ENCODE results near the gene DNAJB13. TPM values are rescaled to one million over a fixed set of nuclear protein-coding genes. Genes with fewer than 3 reads are reported as not detected.

Gene DNAJB13
- total and polyA plus RNA-seq, 2 of the 13 experiments (the other 11 are each of a cell fraction or from before 2014, with no cell fraction given): 2.3 TPM; not detected in 1

DNA sequence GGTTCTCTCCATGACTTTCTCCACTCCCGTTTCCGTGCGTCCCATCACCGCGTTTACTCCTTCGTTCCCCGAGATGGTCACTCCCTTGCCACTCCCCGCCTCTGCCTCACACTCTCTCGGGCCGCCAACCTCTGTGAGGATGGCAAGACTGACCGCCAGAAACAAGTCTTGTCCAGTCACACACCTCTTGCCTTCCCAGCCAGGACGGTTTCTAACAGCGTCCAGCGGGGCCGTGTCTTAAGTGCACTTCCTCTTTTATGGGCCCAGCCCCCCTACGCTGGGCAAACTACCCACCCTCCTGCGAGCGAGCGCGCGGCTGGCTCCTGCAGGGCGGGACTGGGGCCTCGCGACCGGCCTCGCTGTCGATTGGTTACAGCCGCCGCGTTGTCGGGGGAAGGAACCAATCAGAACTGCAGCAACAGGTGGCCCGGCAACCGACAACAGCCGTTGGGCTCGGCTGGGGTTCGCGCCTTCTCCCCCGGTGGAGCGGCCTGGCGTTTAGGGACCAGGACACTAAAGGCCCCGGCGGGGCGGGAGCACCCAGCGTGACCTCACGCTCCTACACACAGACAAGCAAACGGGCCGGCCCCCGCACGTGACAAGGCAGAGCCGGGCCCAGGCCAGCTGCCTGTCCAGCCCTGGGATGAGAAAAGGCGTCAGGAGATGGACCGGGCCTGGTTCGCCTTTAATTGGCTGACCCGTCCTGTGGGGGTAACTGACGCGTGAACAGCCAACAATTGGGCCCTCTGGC is 32.3 kb downstream of the DNAJB13 start (continued):
- TF ChIP-seq, protein P1, sequence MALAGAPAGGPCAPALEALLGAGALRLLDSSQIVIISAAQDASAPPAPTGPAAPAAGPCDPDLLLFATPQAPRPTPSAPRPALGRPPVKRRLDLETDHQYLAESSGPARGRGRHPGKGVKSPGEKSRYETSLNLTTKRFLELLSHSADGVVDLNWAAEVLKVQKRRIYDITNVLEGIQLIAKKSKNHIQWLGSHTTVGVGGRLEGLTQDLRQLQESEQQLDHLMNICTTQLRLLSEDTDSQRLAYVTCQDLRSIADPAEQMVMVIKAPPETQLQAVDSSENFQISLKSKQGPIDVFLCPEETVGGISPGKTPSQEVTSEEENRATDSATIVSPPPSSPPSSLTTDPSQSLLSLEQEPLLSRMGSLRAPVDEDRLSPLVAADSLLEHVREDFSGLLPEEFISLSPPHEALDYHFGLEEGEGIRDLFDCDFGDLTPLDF (CRISPR knock-in tag; IDR thresholded peaks at IDR 0.05): peak; percentile 99
- peak; percentile 79; the same call in 1 of the 2 replicates for TF ChIP-seq TOE1 (CRISPR knock-in tag; IDR thresholded peaks at IDR 0.05)
- peak; percentile 57; the same call in 1 of the 2 replicates for TF ChIP-seq ZBTB38 (CRISPR knock-in tag; IDR thresholded peaks at IDR 0.05)
- TF ChIP-seq CEBPB (IDR thresholded peaks at IDR 0.05; ENCODE audit: borderline replicate concordance, low read depth, low read length): no peak
- TF ChIP-seq ZNF337 (CRISPR knock-in tag; IDR thresholded peaks at IDR 0.05; ENCODE audit: borderline replicate concordance, low read depth): peak; percentile 78; the same call in 1 of the 2 replicates
- TF ChIP-seq, protein P2, sequence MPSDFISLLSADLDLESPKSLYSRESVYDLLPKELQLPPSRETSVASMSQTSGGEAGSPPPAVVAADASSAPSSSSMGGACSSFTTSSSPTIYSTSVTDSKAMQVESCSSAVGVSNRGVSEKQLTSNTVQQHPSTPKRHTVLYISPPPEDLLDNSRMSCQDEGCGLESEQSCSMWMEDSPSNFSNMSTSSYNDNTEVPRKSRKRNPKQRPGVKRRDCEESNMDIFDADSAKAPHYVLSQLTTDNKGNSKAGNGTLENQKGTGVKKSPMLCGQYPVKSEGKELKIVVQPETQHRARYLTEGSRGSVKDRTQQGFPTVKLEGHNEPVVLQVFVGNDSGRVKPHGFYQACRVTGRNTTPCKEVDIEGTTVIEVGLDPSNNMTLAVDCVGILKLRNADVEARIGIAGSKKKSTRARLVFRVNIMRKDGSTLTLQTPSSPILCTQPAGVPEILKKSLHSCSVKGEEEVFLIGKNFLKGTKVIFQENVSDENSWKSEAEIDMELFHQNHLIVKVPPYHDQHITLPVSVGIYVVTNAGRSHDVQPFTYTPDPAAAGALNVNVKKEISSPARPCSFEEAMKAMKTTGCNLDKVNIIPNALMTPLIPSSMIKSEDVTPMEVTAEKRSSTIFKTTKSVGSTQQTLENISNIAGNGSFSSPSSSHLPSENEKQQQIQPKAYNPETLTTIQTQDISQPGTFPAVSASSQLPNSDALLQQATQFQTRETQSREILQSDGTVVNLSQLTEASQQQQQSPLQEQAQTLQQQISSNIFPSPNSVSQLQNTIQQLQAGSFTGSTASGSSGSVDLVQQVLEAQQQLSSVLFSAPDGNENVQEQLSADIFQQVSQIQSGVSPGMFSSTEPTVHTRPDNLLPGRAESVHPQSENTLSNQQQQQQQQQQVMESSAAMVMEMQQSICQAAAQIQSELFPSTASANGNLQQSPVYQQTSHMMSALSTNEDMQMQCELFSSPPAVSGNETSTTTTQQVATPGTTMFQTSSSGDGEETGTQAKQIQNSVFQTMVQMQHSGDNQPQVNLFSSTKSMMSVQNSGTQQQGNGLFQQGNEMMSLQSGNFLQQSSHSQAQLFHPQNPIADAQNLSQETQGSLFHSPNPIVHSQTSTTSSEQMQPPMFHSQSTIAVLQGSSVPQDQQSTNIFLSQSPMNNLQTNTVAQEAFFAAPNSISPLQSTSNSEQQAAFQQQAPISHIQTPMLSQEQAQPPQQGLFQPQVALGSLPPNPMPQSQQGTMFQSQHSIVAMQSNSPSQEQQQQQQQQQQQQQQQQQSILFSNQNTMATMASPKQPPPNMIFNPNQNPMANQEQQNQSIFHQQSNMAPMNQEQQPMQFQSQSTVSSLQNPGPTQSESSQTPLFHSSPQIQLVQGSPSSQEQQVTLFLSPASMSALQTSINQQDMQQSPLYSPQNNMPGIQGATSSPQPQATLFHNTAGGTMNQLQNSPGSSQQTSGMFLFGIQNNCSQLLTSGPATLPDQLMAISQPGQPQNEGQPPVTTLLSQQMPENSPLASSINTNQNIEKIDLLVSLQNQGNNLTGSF (CRISPR knock-in tag; IDR thresholded peaks at IDR 0.05): peak; percentile 92; the same call in 1 of the 2 replicates
- peak; percentile 49; the same call in 1 of the 2 replicates for TF ChIP-seq ZNF772 (CRISPR knock-in tag; IDR thresholded peaks at IDR 0.05)
- TF ChIP-seq, protein P3, sequence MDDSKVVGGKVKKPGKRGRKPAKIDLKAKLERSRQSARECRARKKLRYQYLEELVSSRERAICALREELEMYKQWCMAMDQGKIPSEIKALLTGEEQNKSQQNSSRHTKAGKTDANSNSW (CRISPR knock-in tag; IDR thresholded peaks at IDR 0.05; ENCODE audit: borderline replicate concordance): peak; percentile 83; the same call in 1 of the 2 replicates
- TF ChIP-seq, protein P4, sequence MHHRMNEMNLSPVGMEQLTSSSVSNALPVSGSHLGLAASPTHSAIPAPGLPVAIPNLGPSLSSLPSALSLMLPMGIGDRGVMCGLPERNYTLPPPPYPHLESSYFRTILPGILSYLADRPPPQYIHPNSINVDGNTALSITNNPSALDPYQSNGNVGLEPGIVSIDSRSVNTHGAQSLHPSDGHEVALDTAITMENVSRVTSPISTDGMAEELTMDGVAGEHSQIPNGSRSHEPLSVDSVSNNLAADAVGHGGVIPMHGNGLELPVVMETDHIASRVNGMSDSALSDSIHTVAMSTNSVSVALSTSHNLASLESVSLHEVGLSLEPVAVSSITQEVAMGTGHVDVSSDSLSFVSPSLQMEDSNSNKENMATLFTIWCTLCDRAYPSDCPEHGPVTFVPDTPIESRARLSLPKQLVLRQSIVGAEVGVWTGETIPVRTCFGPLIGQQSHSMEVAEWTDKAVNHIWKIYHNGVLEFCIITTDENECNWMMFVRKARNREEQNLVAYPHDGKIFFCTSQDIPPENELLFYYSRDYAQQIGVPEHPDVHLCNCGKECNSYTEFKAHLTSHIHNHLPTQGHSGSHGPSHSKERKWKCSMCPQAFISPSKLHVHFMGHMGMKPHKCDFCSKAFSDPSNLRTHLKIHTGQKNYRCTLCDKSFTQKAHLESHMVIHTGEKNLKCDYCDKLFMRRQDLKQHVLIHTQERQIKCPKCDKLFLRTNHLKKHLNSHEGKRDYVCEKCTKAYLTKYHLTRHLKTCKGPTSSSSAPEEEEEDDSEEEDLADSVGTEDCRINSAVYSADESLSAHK (CRISPR knock-in tag; IDR thresholded peaks at IDR 0.05; ENCODE audit: borderline replicate concordance): no peak
- 0 out of 2 replicates have a peak, but pooled peaks have one; percentile 93 for TF ChIP-seq RFXANK (CRISPR knock-in tag; IDR thresholded peaks at IDR 0.05)
- TF ChIP-seq, protein P5, sequence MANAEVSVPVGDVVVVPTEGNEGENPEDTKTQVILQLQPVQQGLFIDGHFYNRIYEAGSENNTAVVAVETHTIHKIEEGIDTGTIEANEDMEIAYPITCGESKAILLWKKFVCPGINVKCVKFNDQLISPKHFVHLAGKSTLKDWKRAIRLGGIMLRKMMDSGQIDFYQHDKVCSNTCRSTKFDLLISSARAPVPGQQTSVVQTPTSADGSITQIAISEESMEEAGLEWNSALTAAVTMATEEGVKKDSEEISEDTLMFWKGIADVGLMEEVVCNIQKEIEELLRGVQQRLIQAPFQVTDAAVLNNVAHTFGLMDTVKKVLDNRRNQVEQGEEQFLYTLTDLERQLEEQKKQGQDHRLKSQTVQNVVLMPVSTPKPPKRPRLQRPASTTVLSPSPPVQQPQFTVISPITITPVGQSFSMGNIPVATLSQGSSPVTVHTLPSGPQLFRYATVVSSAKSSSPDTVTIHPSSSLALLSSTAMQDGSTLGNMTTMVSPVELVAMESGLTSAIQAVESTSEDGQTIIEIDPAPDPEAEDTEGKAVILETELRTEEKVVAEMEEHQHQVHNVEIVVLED (CRISPR knock-in tag; IDR thresholded peaks at IDR 0.05; ENCODE audit: borderline replicate concordance): peak; percentile 87; the same call in 1 of the 2 replicates
- peak; percentile 71; the same call in 1 of the 3 replicates for TF ChIP-seq MXI1 (IDR thresholded peaks at IDR 0.05; ENCODE audit: borderline replicate concordance, low read depth, low read length)
- TF ChIP-seq HOXA7 (CRISPR knock-in tag; IDR thresholded peaks at IDR 0.05): no peak
- TF ChIP-seq ZNF557 (CRISPR knock-in tag; IDR thresholded peaks at IDR 0.05): peak; percentile 54; the same call in 1 of the 2 replicates
- peak; percentile 91 for TF ChIP-seq ZNF274 (CRISPR knock-in tag; IDR thresholded peaks at IDR 0.05)
- TF ChIP-seq FOXP1 (IDR thresholded peaks at IDR 0.05): no peak
- TF ChIP-seq FOXP1 (CRISPR knock-in tag; IDR thresholded peaks at IDR 0.05): no peak
- peak; percentile 49; the same call in 1 of the 2 replicates for TF ChIP-seq ZNF614 (CRISPR knock-in tag; IDR thresholded peaks at IDR 0.05; ENCODE audit: borderline replicate concordance)
- TF ChIP-seq ZNF225 (CRISPR knock-in tag; IDR thresholded peaks at IDR 0.05): peak; percentile 84; the same call in 1 of the 2 replicates

Data from HepG2 (cell line).